Fibroblast of skin of back (primary cell): Measurements from ENCODE around the gene NIPA2. TPM values are rescaled to one million over a fixed set of nuclear protein-coding genes. Genes with fewer than 3 reads are reported as not detected.
"Not testable (repeated sequence)": the region's sequence is repeated elsewhere in the genome, so short reads cannot be mapped to it uniquely, and the experiment has no call there.

Experiments
- DNase-seq: peaks from one replicate; pipeline ENCODE4 v3.0.0-alpha.2; 2013
- polyA plus RNA-seq, 2 experiments: library from polyadenylated mRNA; unstranded; fragments of 120-200 nt; gene quantifications; one replicate each; pipeline ENCODE4 v1.2.1, GENCODE V29; 2013; ENCODE audit not compliant: insufficient read length in 2 of 2

The NIPA2 gene
- polyA plus RNA-seq (2013, experiment 1 of 2; ENCODE audit: insufficient read length), result 66.8 TPM
- 39.9 TPM for polyA plus RNA-seq (2013, experiment 2 of 2; ENCODE audit: insufficient read length)

GRCh38 chr15:22838292-22839042 is at the start of gene NIPA2:
Gene NIPA2 (plus strand): TSS chr15:22838666. CDS start chr15:22851732, 13,066 bp downstream.
- DNase-seq, result peak; percentile 96

GRCh38 chr15:22794063-22794462 is 44.4 kb upstream of the NIPA2 start:
- DNase-seq, result no peak

- no peak for DNase-seq
These were observed 43.8 kb upstream of the NIPA2 start for GRCh38 chr15:22794621-22795167.

GRCh38 chr15:22795206-22796063 is 43.0 kb upstream of the NIPA2 start:
- DNase-seq, result no peak

- no peak for DNase-seq
These were observed 42.4 kb upstream of the NIPA2 start for GRCh38 chr15:22796079-22796478.

- DNase-seq, result no peak
These were observed 38.6 kb upstream of the NIPA2 start for GRCh38 chr15:22799902-22800301.

GRCh38 chr15:22803006-22803405 is 35.5 kb upstream of the NIPA2 start:
- DNase-seq, result not testable (repeated sequence)

GRCh38 chr15:22806156-22806555 is 32.3 kb upstream of the NIPA2 start:
- no peak for DNase-seq

GRCh38 chr15:22806664-22807063 is 31.8 kb upstream of the NIPA2 start:
- DNase-seq, result no peak

- not testable (repeated sequence) for DNase-seq
These were observed 30.6 kb upstream of the NIPA2 start for GRCh38 chr15:22807831-22808230.

GRCh38 chr15:22808240-22808639 is 30.2 kb upstream of the NIPA2 start:
- DNase-seq, result no peak

GRCh38 chr15:22808761-22809280 is 29.6 kb upstream of the NIPA2 start:
- no peak for DNase-seq

- DNase-seq, result no peak
These were observed 28.2 kb upstream of the NIPA2 start for GRCh38 chr15:22810033-22810852.

GRCh38 chr15:22810853-22811338 is 27.6 kb upstream of the NIPA2 start:
- DNase-seq, result peak; percentile 33

- DNase-seq, result peak; percentile 17
These were observed 26.8 kb upstream of the NIPA2 start for GRCh38 chr15:22811640-22812039.

GRCh38 chr15:22813844-22814243 is 24.6 kb upstream of the NIPA2 start:
- DNase-seq, result no peak

GRCh38 chr15:22815766-22816165 is 22.7 kb upstream of the NIPA2 start:
- DNase-seq, result no peak

GRCh38 chr15:22819651-22820050 is 18.8 kb upstream of the NIPA2 start:
- DNase-seq, result no peak

GRCh38 chr15:22823495-22824128 is 14.9 kb upstream of the NIPA2 start:
- DNase-seq, result no peak

GRCh38 chr15:22827125-22827524 is 11.3 kb upstream of the NIPA2 start:
- DNase-seq, result no peak

GRCh38 chr15:22831473-22831872 is 7.0 kb upstream of the NIPA2 start:
- peak; percentile 20 for DNase-seq
